ENCODE data around the gene ADGRL2.
A peak's percentile ranks its signal among the peaks of the same experiment; 100 is the strongest.

Gene ADGRL2

DNA sequence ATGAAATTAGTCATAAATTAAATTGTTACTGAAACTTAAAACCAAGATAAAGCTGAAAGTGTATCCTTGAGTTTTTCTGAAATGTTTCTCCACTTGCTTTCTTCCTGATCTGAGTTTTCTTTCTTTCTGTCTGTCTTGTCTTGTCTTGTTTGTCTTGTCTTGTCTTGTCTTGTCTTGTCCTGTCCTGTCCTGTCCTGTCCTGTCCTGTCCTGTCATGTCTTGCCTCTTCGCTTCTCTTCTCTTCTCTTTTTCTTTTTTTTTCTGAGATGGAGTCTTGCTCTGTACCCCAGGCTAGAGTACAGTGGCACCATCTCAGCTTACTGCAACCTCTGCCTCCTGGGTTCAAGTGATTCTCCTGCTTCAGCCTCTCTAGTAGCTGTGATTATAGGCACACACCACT lies 73.7 kb downstream of the ADGRL2 start:
- H3K27ac ChIP-seq (ENCODE audit: low read depth, low read length): no peak overlapping the region
- peaks cover 2% of the 10 kb centered on the region for H3K79me1 ChIP-seq (ENCODE audit: low read length)
- H3K4me3 ChIP-seq (ENCODE audit: low read length): no peak overlapping the region
- no peak overlapping the region for H3K9ac ChIP-seq (ENCODE audit: low read length)
- peaks cover 6% of the 10 kb centered on the region for H3K79me2 ChIP-seq (ENCODE audit: control insufficient read depth, insufficient read depth, low read length)
- H2AK5ac ChIP-seq (ENCODE audit: low read length): no peak overlapping the region
- H3K18ac ChIP-seq (ENCODE audit: low read length): no peak overlapping the region
- no peak overlapping the region for H2BK5ac ChIP-seq (ENCODE audit: low read length)
- no peak overlapping the region for H2BK15ac ChIP-seq (replicated peaks; ENCODE audit: low read depth)
- no peak overlapping the region for H3K56ac ChIP-seq (ENCODE audit: low read length)
- no peak overlapping the region for H3K4me2 ChIP-seq (ENCODE audit: low read length)
- no peaks in the 10 kb centered on the region for H3K27me3 ChIP-seq (ENCODE audit: insufficient read depth, low read length, poor library complexity)
- no CpG with 5 or more reads among the region's 1 CpG for WGBS (ENCODE audit: extremely low coverage, insufficient coverage, low lambda C conversion rate)
- no peak overlapping the region for H3K4ac ChIP-seq (ENCODE audit: low read depth, low read length)
- H2BK120ac ChIP-seq (ENCODE audit: low read depth, low read length): no peak overlapping the region
- H3K4me1 ChIP-seq (ENCODE audit: control insufficient read depth, low read depth, low read length): no peaks in the 10 kb centered on the region
- no peak overlapping the region for H4K5ac ChIP-seq (ENCODE audit: low read length)
- no peak overlapping the region for H4K8ac ChIP-seq (ENCODE audit: low read depth, low read length)
- no peak overlapping the region for H3K23ac ChIP-seq (ENCODE audit: low read length)
- no peaks in the 10 kb centered on the region for H3K36me3 ChIP-seq (ENCODE audit: control insufficient read depth, insufficient read depth, low read length)
- DNase-seq: no peak

DNA sequence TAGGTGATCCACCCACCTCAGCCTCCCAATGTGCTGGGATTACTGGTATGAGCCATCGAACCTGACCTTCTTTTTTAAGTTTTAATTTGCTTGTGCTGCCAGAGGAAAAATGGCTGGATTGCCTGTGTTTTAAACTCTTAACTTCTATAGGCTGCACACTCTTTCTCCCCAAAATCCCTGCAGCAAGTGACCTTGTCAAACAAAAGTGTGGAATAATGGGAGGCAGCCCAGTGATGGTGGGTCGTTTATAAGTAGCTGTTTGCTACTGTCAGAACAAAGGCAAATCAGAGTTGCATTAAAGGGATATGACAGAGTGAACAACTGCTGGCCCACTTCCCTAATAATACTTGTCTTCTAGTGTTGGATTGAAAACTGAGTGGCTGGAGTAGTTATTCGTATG lies 74.2 kb downstream of the ADGRL2 start:
- no peak overlapping the region for H2BK15ac ChIP-seq (replicated peaks; ENCODE audit: low read depth)
- H4K8ac ChIP-seq (ENCODE audit: low read depth, low read length): no peak overlapping the region
- no peak for DNase-seq
- H3K4me3 ChIP-seq (ENCODE audit: low read length): no peak overlapping the region
- no peaks in the 10 kb centered on the region for H3K27me3 ChIP-seq (ENCODE audit: insufficient read depth, low read length, poor library complexity)
- peaks cover 9% of the 10 kb centered on the region for H3K79me2 ChIP-seq (ENCODE audit: control insufficient read depth, insufficient read depth, low read length)
- no peak overlapping the region for H4K5ac ChIP-seq (ENCODE audit: low read length)
- no peak overlapping the region for H3K18ac ChIP-seq (ENCODE audit: low read length)
- no peak overlapping the region for H3K23ac ChIP-seq (ENCODE audit: low read length)
- H3K4ac ChIP-seq (ENCODE audit: low read depth, low read length): no peak overlapping the region
- H3K36me3 ChIP-seq (ENCODE audit: control insufficient read depth, insufficient read depth, low read length): no peaks in the 10 kb centered on the region
- no peak overlapping the region for H3K56ac ChIP-seq (ENCODE audit: low read length)
- 100% methylated on average over 1 of the region's 3 CpGs for WGBS (ENCODE audit: extremely low coverage, insufficient coverage, low lambda C conversion rate)
- no peak overlapping the region for H3K9ac ChIP-seq (ENCODE audit: low read length)
- no peak overlapping the region for H2AK5ac ChIP-seq (ENCODE audit: low read length)
- no peak overlapping the region for H2BK5ac ChIP-seq (ENCODE audit: low read length)
- no peak overlapping the region for H3K27ac ChIP-seq (ENCODE audit: low read depth, low read length)
- H3K4me2 ChIP-seq (ENCODE audit: low read length): no peak overlapping the region
- peaks cover 2% of the 10 kb centered on the region for H3K79me1 ChIP-seq (ENCODE audit: low read length)
- no peak overlapping the region for H2BK120ac ChIP-seq (ENCODE audit: low read depth, low read length)
- H3K4me1 ChIP-seq (ENCODE audit: control insufficient read depth, low read depth, low read length): no peaks in the 10 kb centered on the region

DNA sequence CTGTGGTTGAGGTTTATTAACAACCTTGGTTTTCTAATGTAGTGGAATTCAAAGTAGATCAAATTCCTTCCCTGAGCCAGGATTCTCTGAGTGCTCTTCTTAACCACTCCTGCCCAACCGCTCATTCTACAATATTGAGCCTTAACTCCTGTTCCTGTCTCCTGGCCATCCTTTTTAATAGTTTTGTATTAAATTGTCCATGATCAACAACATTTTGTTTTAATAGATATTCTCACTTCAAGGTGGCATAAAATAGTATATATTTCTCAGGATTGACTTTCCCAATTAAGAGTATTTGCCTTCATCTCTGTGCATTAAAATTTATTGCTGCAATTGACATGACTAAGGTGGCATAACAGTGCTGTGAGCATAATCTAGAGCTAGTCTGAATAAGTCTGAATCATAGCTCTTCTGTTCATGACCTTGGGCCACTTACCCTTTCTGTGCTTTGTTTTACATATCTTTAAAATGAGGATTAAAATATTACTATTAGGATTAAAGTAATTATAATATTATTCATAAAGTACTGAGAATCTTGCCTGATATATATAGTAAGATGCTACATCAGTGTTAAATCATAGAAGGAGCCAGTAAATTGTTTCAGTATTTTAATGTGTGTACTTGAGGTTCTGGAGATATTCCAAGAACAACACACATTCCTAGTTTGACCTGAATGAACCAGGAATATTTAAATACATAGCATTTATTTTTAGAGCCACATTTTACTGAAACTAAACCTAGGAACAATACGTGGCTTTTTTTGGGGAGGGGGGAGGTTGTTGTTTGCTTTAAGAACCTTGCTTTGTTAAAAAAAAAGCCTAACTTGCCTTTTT lies 76.4 kb downstream of the ADGRL2 start:
- peaks cover 2% of the 10 kb centered on the region for H3K79me1 ChIP-seq (ENCODE audit: low read length)
- no peak overlapping the region for H3K4ac ChIP-seq (ENCODE audit: low read depth, low read length)
- no peak overlapping the region for H3K18ac ChIP-seq (ENCODE audit: low read length)
- H2AK5ac ChIP-seq (ENCODE audit: low read length): no peak overlapping the region
- no peak overlapping the region for H3K23ac ChIP-seq (ENCODE audit: low read length)
- no peak overlapping the region for H4K8ac ChIP-seq (ENCODE audit: low read depth, low read length)
- no peaks in the 10 kb centered on the region for H3K36me3 ChIP-seq (ENCODE audit: control insufficient read depth, insufficient read depth, low read length)
- no peak overlapping the region for H3K4me2 ChIP-seq (ENCODE audit: low read length)
- H4K5ac ChIP-seq (ENCODE audit: low read length): no peak overlapping the region
- no peak overlapping the region for H3K9ac ChIP-seq (ENCODE audit: low read length)
- H2BK5ac ChIP-seq (ENCODE audit: low read length): no peak overlapping the region
- H3K27me3 ChIP-seq (ENCODE audit: insufficient read depth, low read length, poor library complexity): no peaks in the 10 kb centered on the region
- no peaks in the 10 kb centered on the region for H3K4me1 ChIP-seq (ENCODE audit: control insufficient read depth, low read depth, low read length)
- H2BK15ac ChIP-seq (replicated peaks; ENCODE audit: low read depth): no peak overlapping the region
- no peak overlapping the region for H3K56ac ChIP-seq (ENCODE audit: low read length)
- no peak overlapping the region for H3K27ac ChIP-seq (ENCODE audit: low read depth, low read length)
- no peak overlapping the region for H3K4me3 ChIP-seq (ENCODE audit: low read length)
- no peak overlapping the region for H2BK120ac ChIP-seq (ENCODE audit: low read depth, low read length)
- peaks cover 15% of the 10 kb centered on the region for H3K79me2 ChIP-seq (ENCODE audit: control insufficient read depth, insufficient read depth, low read length)
- no peak for DNase-seq
- WGBS (ENCODE audit: extremely low coverage, insufficient coverage, low lambda C conversion rate): no CpG with 5 or more reads among the region's 2 CpGs

DNA sequence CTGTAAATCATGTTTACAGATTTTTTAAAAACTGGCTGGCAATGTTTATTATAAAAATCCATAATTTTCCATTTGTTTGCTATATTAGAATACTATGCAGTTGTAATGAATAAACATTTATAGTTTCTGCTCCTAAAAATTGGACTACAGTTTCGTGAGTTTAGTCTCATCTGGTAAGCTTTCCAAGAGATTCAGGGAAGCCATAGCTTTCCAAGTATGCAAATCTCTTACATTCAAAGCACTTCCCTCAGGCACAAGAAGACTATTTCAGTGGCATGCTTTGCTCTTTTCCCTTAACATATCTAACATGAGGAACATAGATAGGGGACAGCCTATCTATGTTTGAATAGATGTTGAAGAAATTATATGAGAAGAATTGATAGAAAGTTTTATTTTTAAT lies 77.2 kb downstream of the ADGRL2 start:
- Histone ChIP-seq H3K18ac (ENCODE audit: low read length) (no peak overlapping the region), H3K79me1 (ENCODE audit: low read length) (peaks cover 2% of the 10 kb centered on the region), H3K4me2 (ENCODE audit: low read length) (no peak overlapping the region), H3K36me3 (ENCODE audit: control insufficient read depth, insufficient read depth, low read length) (no peaks in the 10 kb centered on the region), H4K8ac (ENCODE audit: low read depth, low read length) (no peak overlapping the region), H3K79me2 (ENCODE audit: control insufficient read depth, insufficient read depth, low read length) (peaks cover 16% of the 10 kb centered on the region), H2AK5ac (ENCODE audit: low read length) (no peak overlapping the region), H3K23ac (ENCODE audit: low read length) (no peak overlapping the region), H3K56ac (ENCODE audit: low read length) (no peak overlapping the region), H3K4ac (ENCODE audit: low read depth, low read length) (no peak overlapping the region), H2BK5ac (ENCODE audit: low read length) (no peak overlapping the region), H3K4me3 (ENCODE audit: low read length) (no peak overlapping the region), H3K27ac (ENCODE audit: low read depth, low read length) (no peak overlapping the region), H3K4me1 (ENCODE audit: control insufficient read depth, low read depth, low read length) (no peaks in the 10 kb centered on the region), H3K27me3 (ENCODE audit: insufficient read depth, low read length, poor library complexity) (no peaks in the 10 kb centered on the region), H3K9ac (ENCODE audit: low read length) (no peak overlapping the region), H2BK120ac (ENCODE audit: low read depth, low read length) (no peak overlapping the region), H4K5ac (ENCODE audit: low read length) (no peak overlapping the region), H2BK15ac (replicated peaks; ENCODE audit: low read depth) (no peak overlapping the region)
- peak; percentile 61 for DNase-seq
- WGBS (ENCODE audit: extremely low coverage, insufficient coverage, low lambda C conversion rate): no CpG with 5 or more reads among the region's 1 CpG

DNA sequence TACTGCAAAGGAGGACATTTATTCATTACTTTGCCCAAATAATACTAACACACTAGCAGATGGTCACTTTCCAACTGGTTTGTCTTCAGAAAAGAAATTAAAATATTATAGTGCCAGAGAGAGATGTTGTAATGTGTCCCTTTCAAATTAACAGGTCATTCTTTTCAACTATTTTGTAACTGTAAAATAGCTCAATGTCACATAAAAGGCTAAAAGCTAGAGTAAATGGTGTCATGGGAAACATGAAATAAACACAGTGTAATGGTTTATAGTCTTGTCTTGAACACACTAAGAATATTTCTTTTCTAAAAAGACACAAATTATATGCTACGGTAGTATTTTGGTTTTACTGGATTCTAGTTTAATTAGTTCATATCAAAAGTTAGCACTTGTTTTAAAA lies 77.8 kb downstream of the ADGRL2 start:
- H3K36me3 ChIP-seq (ENCODE audit: control insufficient read depth, insufficient read depth, low read length): no peaks in the 10 kb centered on the region

DNA sequence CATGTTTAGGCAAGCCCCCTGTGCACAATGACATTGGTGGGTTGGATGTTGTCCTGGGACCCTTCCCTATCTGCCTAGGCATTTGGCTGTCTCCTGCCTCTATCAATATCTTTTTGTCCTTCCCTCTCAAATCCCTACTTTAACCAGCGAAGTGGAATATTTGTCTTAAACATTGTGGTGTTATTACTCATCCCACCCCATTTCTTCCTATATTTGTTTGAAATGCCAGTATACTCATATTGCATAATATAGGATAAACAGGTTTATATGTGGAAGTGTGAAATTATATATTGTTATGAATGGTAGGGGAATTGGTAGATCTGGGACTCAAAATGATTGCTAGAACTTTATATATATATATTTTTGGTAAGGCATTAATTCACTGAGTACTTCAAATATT lies 80.0 kb downstream of the ADGRL2 start:
- H3K4me2 ChIP-seq (ENCODE audit: low read length): no peak overlapping the region
- H3K27me3 ChIP-seq (ENCODE audit: insufficient read depth, low read length, poor library complexity): no peaks in the 10 kb centered on the region
- H3K9ac ChIP-seq (ENCODE audit: low read length): no peak overlapping the region
- H3K4me3 ChIP-seq (ENCODE audit: low read length): no peak overlapping the region
- H3K27ac ChIP-seq (ENCODE audit: low read depth, low read length): no peak overlapping the region
- H4K8ac ChIP-seq (ENCODE audit: low read depth, low read length): no peak overlapping the region
- no peak overlapping the region for H3K56ac ChIP-seq (ENCODE audit: low read length)
- no peak overlapping the region for H3K18ac ChIP-seq (ENCODE audit: low read length)
- no peak for DNase-seq
- H2AK5ac ChIP-seq (ENCODE audit: low read length): no peak overlapping the region
- H3K36me3 ChIP-seq (ENCODE audit: control insufficient read depth, insufficient read depth, low read length): no peaks in the 10 kb centered on the region
- peak overlapping the region; percentile 24 for H3K4ac ChIP-seq (ENCODE audit: low read depth, low read length)
- H3K4me1 ChIP-seq (ENCODE audit: control insufficient read depth, low read depth, low read length): no peaks in the 10 kb centered on the region
- H4K5ac ChIP-seq (ENCODE audit: low read length): no peak overlapping the region
- H2BK120ac ChIP-seq (ENCODE audit: low read depth, low read length): no peak overlapping the region
- no CpG with 5 or more reads among the region's 1 CpG for WGBS (ENCODE audit: extremely low coverage, insufficient coverage, low lambda C conversion rate)
- peaks cover 17% of the 10 kb centered on the region for H3K79me2 ChIP-seq (ENCODE audit: control insufficient read depth, insufficient read depth, low read length)
- no peak overlapping the region for H2BK15ac ChIP-seq (replicated peaks; ENCODE audit: low read depth)
- H2BK5ac ChIP-seq (ENCODE audit: low read length): no peak overlapping the region
- H3K23ac ChIP-seq (ENCODE audit: low read length): no peak overlapping the region
- peaks cover 2% of the 10 kb centered on the region for H3K79me1 ChIP-seq (ENCODE audit: low read length)

More for the DNA sequence above, 77.8 kb downstream of the ADGRL2 start:
- Histone ChIP-seq H3K27ac (ENCODE audit: low read depth, low read length) (no peak overlapping the region), H3K18ac (ENCODE audit: low read length) (no peak overlapping the region), H3K4me2 (ENCODE audit: low read length) (no peak overlapping the region), H3K4me3 (ENCODE audit: low read length) (no peak overlapping the region), H3K79me1 (ENCODE audit: low read length) (peaks cover 2% of the 10 kb centered on the region), H3K79me2 (ENCODE audit: control insufficient read depth, insufficient read depth, low read length) (peaks cover 16% of the 10 kb centered on the region), H3K56ac (ENCODE audit: low read length) (no peak overlapping the region), H2BK5ac (ENCODE audit: low read length) (no peak overlapping the region), H3K4ac (ENCODE audit: low read depth, low read length) (no peak overlapping the region), H3K9ac (ENCODE audit: low read length) (no peak overlapping the region), H2BK120ac (ENCODE audit: low read depth, low read length) (no peak overlapping the region), H3K4me1 (ENCODE audit: control insufficient read depth, low read depth, low read length) (no peaks in the 10 kb centered on the region), H3K23ac (ENCODE audit: low read length) (no peak overlapping the region), H2BK15ac (replicated peaks; ENCODE audit: low read depth) (no peak overlapping the region), H4K8ac (ENCODE audit: low read depth, low read length) (no peak overlapping the region), H3K27me3 (ENCODE audit: insufficient read depth, low read length, poor library complexity) (no peaks in the 10 kb centered on the region), H2AK5ac (ENCODE audit: low read length) (no peak overlapping the region), H4K5ac (ENCODE audit: low read length) (no peak overlapping the region)
- DNase-seq: no peak
- WGBS (ENCODE audit: extremely low coverage, insufficient coverage, low lambda C conversion rate): no CpG with 5 or more reads among the region's 1 CpG

All from mesendoderm (in vitro differentiated cells).